Measurements from ENCODE around the gene IRGQ.
A peak's percentile ranks its signal among the peaks of the same experiment; 100 is the strongest.

Gene IRGQ

GRCh38 chr19:43545981-43546380 is 50.0 kb downstream of the IRGQ start:
- no peak for DNase-seq (ENCODE audit: extremely low read depth, low read depth)

GRCh38 chr19:43545276-43545675 is 50.7 kb downstream of the IRGQ start:
- DNase-seq (ENCODE audit: extremely low read depth, low read depth): no peak
- TF ChIP-seq, protein P1, sequence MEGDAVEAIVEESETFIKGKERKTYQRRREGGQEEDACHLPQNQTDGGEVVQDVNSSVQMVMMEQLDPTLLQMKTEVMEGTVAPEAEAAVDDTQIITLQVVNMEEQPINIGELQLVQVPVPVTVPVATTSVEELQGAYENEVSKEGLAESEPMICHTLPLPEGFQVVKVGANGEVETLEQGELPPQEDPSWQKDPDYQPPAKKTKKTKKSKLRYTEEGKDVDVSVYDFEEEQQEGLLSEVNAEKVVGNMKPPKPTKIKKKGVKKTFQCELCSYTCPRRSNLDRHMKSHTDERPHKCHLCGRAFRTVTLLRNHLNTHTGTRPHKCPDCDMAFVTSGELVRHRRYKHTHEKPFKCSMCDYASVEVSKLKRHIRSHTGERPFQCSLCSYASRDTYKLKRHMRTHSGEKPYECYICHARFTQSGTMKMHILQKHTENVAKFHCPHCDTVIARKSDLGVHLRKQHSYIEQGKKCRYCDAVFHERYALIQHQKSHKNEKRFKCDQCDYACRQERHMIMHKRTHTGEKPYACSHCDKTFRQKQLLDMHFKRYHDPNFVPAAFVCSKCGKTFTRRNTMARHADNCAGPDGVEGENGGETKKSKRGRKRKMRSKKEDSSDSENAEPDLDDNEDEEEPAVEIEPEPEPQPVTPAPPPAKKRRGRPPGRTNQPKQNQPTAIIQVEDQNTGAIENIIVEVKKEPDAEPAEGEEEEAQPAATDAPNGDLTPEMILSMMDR (IDR thresholded peaks at IDR 0.05; ENCODE audit: low read depth, low read length): no peak

More at GRCh38 chr19:43545981-43546380, 50.0 kb downstream of the IRGQ start:
- TF ChIP-seq, protein P1 (IDR thresholded peaks at IDR 0.05; ENCODE audit: low read depth, low read length): no peak

- no peak for DNase-seq (ENCODE audit: extremely low read depth, low read depth)
- TF ChIP-seq, protein P1 (IDR thresholded peaks at IDR 0.05; ENCODE audit: low read depth, low read length): no peak
Measured at GRCh38 chr19:43544077-43544476, 51.9 kb downstream of the IRGQ start.

GRCh38 chr19:43541920-43542650 is 53.8 kb downstream of the IRGQ start:
- no peak for DNase-seq (ENCODE audit: extremely low read depth, low read depth)
- TF ChIP-seq, protein P1 (IDR thresholded peaks at IDR 0.05; ENCODE audit: low read depth, low read length): no peak

DNA sequence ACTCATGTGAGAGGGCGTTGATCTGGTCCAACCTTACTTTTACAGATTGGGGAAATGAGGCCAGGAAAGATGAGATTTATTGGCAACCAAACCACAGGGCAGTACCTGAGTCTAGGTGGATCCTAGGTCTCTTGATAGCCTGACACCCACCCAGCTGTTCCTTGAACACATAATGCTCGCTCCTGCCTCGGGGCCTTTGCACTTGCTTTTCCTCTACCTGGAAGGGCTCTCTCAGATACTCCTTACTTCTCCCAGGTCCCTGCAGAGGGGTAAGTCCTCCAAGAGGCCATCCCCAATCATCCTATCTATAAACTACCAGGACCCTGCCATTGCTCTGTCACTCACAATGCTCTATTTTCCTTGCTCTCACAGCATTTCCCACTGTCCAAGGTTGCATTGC is 55.6 kb downstream of the IRGQ start:
- TF ChIP-seq, protein P1 (IDR thresholded peaks at IDR 0.05; ENCODE audit: low read depth, low read length): no peak

DNA sequence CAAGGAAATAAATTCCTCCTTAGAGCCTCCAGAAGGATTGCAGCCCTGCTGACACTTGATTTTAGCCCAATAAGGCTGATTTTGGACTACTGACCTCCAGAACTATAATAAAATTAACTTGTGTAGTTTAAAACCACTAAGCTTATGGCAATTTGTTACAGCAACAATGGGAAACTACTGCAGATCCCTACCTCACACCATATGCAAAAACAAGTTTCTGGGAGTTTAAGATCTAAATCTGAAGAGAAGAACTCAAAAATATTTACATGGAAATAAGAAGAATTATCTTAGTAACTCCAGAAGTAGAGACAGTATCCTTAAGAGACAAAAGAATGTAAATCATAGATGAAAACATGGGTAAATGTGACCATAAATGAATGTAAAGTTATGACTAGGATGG is 57.0 kb downstream of the IRGQ start:
- DNase-seq (ENCODE audit: extremely low read depth, low read depth): no peak
- TF ChIP-seq, protein P1 (IDR thresholded peaks at IDR 0.05; ENCODE audit: low read depth, low read length): no peak

More for the DNA sequence above, 55.6 kb downstream of the IRGQ start:
- DNase-seq (ENCODE audit: extremely low read depth, low read depth): no peak

GRCh38 chr19:43534816-43535761 is 60.8 kb downstream of the IRGQ start:
- DNase-seq (ENCODE audit: extremely low read depth, low read depth): no peak

More at GRCh38 chr19:43534816-43535761, 60.8 kb downstream of the IRGQ start:
- TF ChIP-seq, protein P1 (IDR thresholded peaks at IDR 0.05; ENCODE audit: low read depth, low read length): peak; percentile 77
